RWPE2 (cell line): ENCODE results near the gene TANGO2.

Source experiments
- ATAC-seq: fragments of 200-7000 bp; cut with Tn5 transposase; 3 replicates; pipeline ENCODE4 v1.9.1; 2021; ENCODE audit warnings: low read depth
- DNase-seq: peaks from one replicate; pipeline ENCODE4 v3.0.0-alpha.2; 2020; ENCODE audit warnings: low spot score
- H3K27ac ChIP-seq: fragments of 450-650 bp; 2 replicates; pipeline ENCODE4 v1.5.1; 2017; ENCODE audit warnings: mild to moderate bottlenecking; ENCODE audit not compliant: poor library complexity, severe bottlenecking
- H3K27me3 ChIP-seq: fragments of 250-450 bp; sonication (Bioruptor Pico); 2 replicates; pipeline ENCODE4 v1.5.1; 2021; ENCODE audit warnings: mild to moderate bottlenecking, moderate library complexity; ENCODE audit not compliant: insufficient read depth, poor library complexity, severe bottlenecking
- H3K36me3 ChIP-seq: fragments of 250-450 bp; sonication (Bioruptor Pico); 2 replicates; pipeline ENCODE4 v1.5.1; 2020; ENCODE audit warnings: low read depth, mild to moderate bottlenecking, moderate library complexity
- H3K4me1 ChIP-seq: fragments of 250-450 bp; sonication (Bioruptor Pico); 2 replicates; pipeline ENCODE4 v1.5.1; 2021; ENCODE audit warnings: mild to moderate bottlenecking, moderate library complexity; ENCODE audit not compliant: insufficient read depth, poor library complexity, severe bottlenecking
- H3K4me3 ChIP-seq: fragments of 250-450 bp; sonication (Bioruptor Pico); 2 replicates; pipeline ENCODE4 v1.5.1; 2021; ENCODE audit warnings: mild to moderate bottlenecking, moderate library complexity; ENCODE audit not compliant: severe bottlenecking
- H3K9me3 ChIP-seq: fragments of 250-450 bp; sonication (Bioruptor Pico); 2 replicates; pipeline ENCODE4 v1.5.1; 2021; ENCODE audit warnings: mild to moderate bottlenecking, moderate library complexity; ENCODE audit not compliant: severe bottlenecking
- TF ChIP-seq, protein P1 (sequence below): fragments of 450-650 bp; IDR thresholded peaks from one replicate; pipeline ENCODE4 v1.5.1; 2017; ENCODE audit warnings: mild to moderate bottlenecking, moderate library complexity; ENCODE audit not compliant: poor library complexity, severe bottlenecking

TANGO2 gene

GRCh38 chr22:20039683-20040325 is 18.9 kb downstream of the TANGO2 start:
- Histone ChIP-seq H3K9me3 (no peaks in the 10 kb centered on the region), H3K36me3 (0 out of 2 replicates have a peak, but pooled peaks cover 6% of the 10 kb centered on the region), H3K4me3 (no peak overlapping the region), H3K27ac (no peak overlapping the region), H3K27me3 (no peaks in the 10 kb centered on the region), H3K4me1 (no peaks in the 10 kb centered on the region)
- TF ChIP-seq, protein P1, sequence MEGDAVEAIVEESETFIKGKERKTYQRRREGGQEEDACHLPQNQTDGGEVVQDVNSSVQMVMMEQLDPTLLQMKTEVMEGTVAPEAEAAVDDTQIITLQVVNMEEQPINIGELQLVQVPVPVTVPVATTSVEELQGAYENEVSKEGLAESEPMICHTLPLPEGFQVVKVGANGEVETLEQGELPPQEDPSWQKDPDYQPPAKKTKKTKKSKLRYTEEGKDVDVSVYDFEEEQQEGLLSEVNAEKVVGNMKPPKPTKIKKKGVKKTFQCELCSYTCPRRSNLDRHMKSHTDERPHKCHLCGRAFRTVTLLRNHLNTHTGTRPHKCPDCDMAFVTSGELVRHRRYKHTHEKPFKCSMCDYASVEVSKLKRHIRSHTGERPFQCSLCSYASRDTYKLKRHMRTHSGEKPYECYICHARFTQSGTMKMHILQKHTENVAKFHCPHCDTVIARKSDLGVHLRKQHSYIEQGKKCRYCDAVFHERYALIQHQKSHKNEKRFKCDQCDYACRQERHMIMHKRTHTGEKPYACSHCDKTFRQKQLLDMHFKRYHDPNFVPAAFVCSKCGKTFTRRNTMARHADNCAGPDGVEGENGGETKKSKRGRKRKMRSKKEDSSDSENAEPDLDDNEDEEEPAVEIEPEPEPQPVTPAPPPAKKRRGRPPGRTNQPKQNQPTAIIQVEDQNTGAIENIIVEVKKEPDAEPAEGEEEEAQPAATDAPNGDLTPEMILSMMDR: no peak
- no peak for ATAC-seq
- no peak for DNase-seq

GRCh38 chr22:20040327-20041200 is 19.7 kb downstream of the TANGO2 start:
- Histone ChIP-seq H3K27ac (no peak overlapping the region), H3K4me3 (no peak overlapping the region), H3K27me3 (no peaks in the 10 kb centered on the region), H3K9me3 (no peaks in the 10 kb centered on the region), H3K4me1 (no peaks in the 10 kb centered on the region), H3K36me3 (0 out of 2 replicates have a peak, but pooled peaks cover 6% of the 10 kb centered on the region)
- TF ChIP-seq, protein P1: no peak
- ATAC-seq: no peak
- DNase-seq: no peak

- Histone ChIP-seq H3K27ac (no peak overlapping the region), H3K4me3 (no peak overlapping the region), H3K9me3 (no peaks in the 10 kb centered on the region), H3K27me3 (no peaks in the 10 kb centered on the region), H3K4me1 (no peaks in the 10 kb centered on the region), H3K36me3 (peaks cover 5% of the 10 kb centered on the region)
- DNase-seq: no peak
- TF ChIP-seq, protein P1: no peak
- ATAC-seq: no peak
Observed at GRCh38 chr22:20043057-20043996, 22.4 kb downstream of the TANGO2 start.

DNA sequence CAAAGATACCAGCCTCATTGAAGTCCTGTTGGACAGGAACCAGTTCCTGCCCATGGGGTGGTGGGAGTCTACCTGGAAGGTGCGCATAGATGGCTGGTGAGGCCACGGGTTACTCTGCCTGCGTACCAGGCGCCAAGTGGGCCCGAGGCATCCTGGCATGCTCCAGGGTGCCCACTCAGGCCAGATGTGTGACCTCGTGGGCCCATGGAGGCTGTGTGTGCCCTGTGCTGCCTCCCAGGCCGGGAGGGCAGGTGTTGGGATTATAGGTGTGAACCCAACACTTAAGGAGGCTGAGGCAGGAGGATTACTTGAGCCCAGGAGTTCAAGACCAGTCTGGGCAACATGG is 23.1 kb downstream of the TANGO2 start:
- Histone ChIP-seq H3K27me3 (no peaks in the 10 kb centered on the region), H3K4me3 (no peak overlapping the region), H3K9me3 (no peaks in the 10 kb centered on the region), H3K36me3 (peaks cover 10% of the 10 kb centered on the region), H3K4me1 (no peaks in the 10 kb centered on the region), H3K27ac (no peak overlapping the region)
- TF ChIP-seq, protein P1: no peak
- no peak for ATAC-seq
- no peak for DNase-seq
